ENCODE results near the gene CD79A.

The CD79A gene

GRCh38 chr19:41876847-41877832, at the start of gene CD79A:
Gene CD79A (plus strand): TSS chr19:41877279. CDS start chr19:41877305, 26 bp downstream.
- DNase-seq, result no peak

- DNase-seq, result no peak
These were observed 38.9 kb upstream of the CD79A start for GRCh38 chr19:41837981-41838708.

GRCh38 chr19:41839211-41839610, 37.9 kb upstream of the CD79A start:
- no peak for DNase-seq

- no peak for DNase-seq
These were observed 33.7 kb upstream of the CD79A start for GRCh38 chr19:41843371-41843770.

- no peak for DNase-seq
These were observed 32.5 kb upstream of the CD79A start, which contains the start of gene LYPD4 for GRCh38 chr19:41844601-41845000. Gene LYPD4 (minus strand): TSS chr19:41844683. CDS start chr19:41839285, 5,398 bp downstream.

- DNase-seq, result no peak
These were observed 32.3 kb upstream of the CD79A start, which contains the start of gene DMRTC2 for GRCh38 chr19:41845001-41845050. Gene DMRTC2 (plus strand): TSS chr19:41845042. CDS start chr19:41847429, 2,387 bp downstream.

- DNase-seq, result no peak
These were observed 32.0 kb upstream of the CD79A start for GRCh38 chr19:41845051-41845590.

- DNase-seq, result no peak
These were observed 29.6 kb upstream of the CD79A start for GRCh38 chr19:41847351-41848105.

GRCh38 chr19:41848666-41849065, 28.4 kb upstream of the CD79A start:
- DNase-seq, result no peak

- DNase-seq, result no peak
These were observed 28.0 kb upstream of the CD79A start for GRCh38 chr19:41849067-41849466.

GRCh38 chr19:41850381-41850780, 26.7 kb upstream of the CD79A start:
- DNase-seq, result no peak

- no peak for DNase-seq
These were observed 25.6 kb upstream of the CD79A start for GRCh38 chr19:41851456-41851855.

- DNase-seq, result no peak
These were observed 23.7 kb upstream of the CD79A start for GRCh38 chr19:41853344-41853743.

GRCh38 chr19:41853768-41854167, 23.3 kb upstream of the CD79A start:
- no peak for DNase-seq

- no peak for DNase-seq
These were observed 17.9 kb upstream of the CD79A start for GRCh38 chr19:41859213-41859617.

- peak; percentile 91 to 99 (median 98) for DNase-seq
These were observed 17.3 kb upstream of the CD79A start, which contains the start of gene RPS19 for GRCh38 chr19:41859618-41860418. Gene RPS19 (plus strand): TSS chr19:41860255. CDS start chr19:41860775, 520 bp downstream.

GRCh38 chr19:41860419-41861115, 16.5 kb upstream of the CD79A start:
- peak in 1 of 58 donors; percentile 14 for DNase-seq

- no peak for DNase-seq
These were observed 15.8 kb upstream of the CD79A start for GRCh38 chr19:41861116-41861768.

- DNase-seq, result no peak
These were observed 15.2 kb upstream of the CD79A start for GRCh38 chr19:41861846-41862245.
